Measurements from ENCODE around the gene LINC01488.
A peak's percentile ranks its signal among the peaks of the same experiment; 100 is the strongest.

The LINC01488 gene

GRCh38 chr11:69535908-69536307 lies 54.4 kb downstream of the LINC01488 start:
- no peak for DNase-seq

GRCh38 chr11:69536406-69536805 lies 54.9 kb downstream of the LINC01488 start:
- DNase-seq, result no peak

GRCh38 chr11:69537126-69537525 lies 55.7 kb downstream of the LINC01488 start:
- no peak for DNase-seq

GRCh38 chr11:69537855-69538640 lies 56.6 kb downstream of the LINC01488 start:
- no peak for DNase-seq

- DNase-seq, result no peak
These were observed 57.4 kb downstream of the LINC01488 start for GRCh38 chr11:69538854-69539253.

GRCh38 chr11:69539416-69540117 lies 58.1 kb downstream of the LINC01488 start:
- no peak for DNase-seq

GRCh38 chr11:69540118-69541000 lies 58.9 kb downstream of the LINC01488 start:
- DNase-seq, result peak; percentile 6

GRCh38 chr11:69541001-69541285 lies 59.5 kb downstream of the LINC01488 start:
- no peak for DNase-seq

- DNase-seq, result no peak
These were observed 60.2 kb downstream of the LINC01488 start for GRCh38 chr11:69541501-69542313.

- DNase-seq, result no peak
These were observed 61.1 kb downstream of the LINC01488 start for GRCh38 chr11:69542314-69543168.

Measured in NCI-H82 (cell line).